ENCODE data around the gene EFTUD2.

Gene EFTUD2

DNA sequence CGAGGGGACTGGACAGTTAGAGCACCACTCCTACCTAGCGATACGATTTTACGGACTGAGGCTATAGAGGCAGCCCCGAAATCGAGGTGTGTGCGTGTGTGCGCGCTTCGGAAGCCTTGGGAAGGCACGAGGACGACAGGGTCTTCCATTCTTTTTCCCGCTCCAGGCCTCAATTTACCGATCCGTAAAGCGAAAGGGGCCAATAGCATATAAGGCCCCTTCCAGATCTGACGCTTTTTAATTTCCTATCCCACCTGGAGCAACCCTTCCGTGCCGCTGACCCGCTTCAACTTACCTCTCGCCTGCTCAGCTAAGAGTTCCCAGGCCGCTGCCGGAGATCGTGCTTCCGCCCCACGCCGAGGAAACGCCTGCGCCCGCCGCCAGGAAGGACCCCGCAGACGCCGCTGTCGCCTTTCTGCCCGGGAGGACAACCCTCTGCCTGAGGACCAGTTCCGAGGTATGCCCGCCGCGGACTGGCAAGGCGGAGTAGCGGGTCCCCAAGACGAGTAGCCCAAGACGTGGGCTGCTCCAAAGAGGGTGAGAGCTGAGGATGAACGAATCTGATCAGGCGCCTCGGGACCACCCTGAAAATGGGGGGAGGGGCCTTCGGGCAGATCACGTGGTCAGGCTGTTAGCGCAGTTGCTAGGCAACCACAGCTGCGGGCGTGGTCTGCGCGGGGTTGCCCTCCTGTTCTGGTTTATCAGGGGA, at the start of gene EFTUD2 (continued):
- TF ChIP-seq, protein P1, sequence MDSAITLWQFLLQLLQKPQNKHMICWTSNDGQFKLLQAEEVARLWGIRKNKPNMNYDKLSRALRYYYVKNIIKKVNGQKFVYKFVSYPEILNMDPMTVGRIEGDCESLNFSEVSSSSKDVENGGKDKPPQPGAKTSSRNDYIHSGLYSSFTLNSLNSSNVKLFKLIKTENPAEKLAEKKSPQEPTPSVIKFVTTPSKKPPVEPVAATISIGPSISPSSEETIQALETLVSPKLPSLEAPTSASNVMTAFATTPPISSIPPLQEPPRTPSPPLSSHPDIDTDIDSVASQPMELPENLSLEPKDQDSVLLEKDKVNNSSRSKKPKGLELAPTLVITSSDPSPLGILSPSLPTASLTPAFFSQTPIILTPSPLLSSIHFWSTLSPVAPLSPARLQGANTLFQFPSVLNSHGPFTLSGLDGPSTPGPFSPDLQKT (IDR thresholded peaks at IDR 0.05; ENCODE audit: borderline replicate concordance, low read depth, low read length), result no peak
- TF ChIP-seq, protein P2, sequence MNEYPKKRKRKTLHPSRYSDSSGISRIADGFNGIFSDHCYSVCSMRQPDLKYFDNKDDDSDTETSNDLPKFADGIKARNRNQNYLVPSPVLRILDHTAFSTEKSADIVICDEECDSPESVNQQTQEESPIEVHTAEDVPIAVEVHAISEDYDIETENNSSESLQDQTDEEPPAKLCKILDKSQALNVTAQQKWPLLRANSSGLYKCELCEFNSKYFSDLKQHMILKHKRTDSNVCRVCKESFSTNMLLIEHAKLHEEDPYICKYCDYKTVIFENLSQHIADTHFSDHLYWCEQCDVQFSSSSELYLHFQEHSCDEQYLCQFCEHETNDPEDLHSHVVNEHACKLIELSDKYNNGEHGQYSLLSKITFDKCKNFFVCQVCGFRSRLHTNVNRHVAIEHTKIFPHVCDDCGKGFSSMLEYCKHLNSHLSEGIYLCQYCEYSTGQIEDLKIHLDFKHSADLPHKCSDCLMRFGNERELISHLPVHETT (tag by site-specific recombination; IDR thresholded peaks at IDR 0.05), result peak; percentile 91
- no peak for TF ChIP-seq ZNF138 (tag by site-specific recombination; IDR thresholded peaks at IDR 0.05; ENCODE audit: borderline replicate concordance)
- TF ChIP-seq, protein P3, sequence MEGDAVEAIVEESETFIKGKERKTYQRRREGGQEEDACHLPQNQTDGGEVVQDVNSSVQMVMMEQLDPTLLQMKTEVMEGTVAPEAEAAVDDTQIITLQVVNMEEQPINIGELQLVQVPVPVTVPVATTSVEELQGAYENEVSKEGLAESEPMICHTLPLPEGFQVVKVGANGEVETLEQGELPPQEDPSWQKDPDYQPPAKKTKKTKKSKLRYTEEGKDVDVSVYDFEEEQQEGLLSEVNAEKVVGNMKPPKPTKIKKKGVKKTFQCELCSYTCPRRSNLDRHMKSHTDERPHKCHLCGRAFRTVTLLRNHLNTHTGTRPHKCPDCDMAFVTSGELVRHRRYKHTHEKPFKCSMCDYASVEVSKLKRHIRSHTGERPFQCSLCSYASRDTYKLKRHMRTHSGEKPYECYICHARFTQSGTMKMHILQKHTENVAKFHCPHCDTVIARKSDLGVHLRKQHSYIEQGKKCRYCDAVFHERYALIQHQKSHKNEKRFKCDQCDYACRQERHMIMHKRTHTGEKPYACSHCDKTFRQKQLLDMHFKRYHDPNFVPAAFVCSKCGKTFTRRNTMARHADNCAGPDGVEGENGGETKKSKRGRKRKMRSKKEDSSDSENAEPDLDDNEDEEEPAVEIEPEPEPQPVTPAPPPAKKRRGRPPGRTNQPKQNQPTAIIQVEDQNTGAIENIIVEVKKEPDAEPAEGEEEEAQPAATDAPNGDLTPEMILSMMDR (tag by site-specific recombination; IDR thresholded peaks at IDR 0.05), result no peak; the same call in 1 of the 2 replicates
- TF ChIP-seq HOXA7 (CRISPR knock-in tag; IDR thresholded peaks at IDR 0.05; ENCODE audit: borderline replicate concordance), result no peak
- TF ChIP-seq, protein P4, sequence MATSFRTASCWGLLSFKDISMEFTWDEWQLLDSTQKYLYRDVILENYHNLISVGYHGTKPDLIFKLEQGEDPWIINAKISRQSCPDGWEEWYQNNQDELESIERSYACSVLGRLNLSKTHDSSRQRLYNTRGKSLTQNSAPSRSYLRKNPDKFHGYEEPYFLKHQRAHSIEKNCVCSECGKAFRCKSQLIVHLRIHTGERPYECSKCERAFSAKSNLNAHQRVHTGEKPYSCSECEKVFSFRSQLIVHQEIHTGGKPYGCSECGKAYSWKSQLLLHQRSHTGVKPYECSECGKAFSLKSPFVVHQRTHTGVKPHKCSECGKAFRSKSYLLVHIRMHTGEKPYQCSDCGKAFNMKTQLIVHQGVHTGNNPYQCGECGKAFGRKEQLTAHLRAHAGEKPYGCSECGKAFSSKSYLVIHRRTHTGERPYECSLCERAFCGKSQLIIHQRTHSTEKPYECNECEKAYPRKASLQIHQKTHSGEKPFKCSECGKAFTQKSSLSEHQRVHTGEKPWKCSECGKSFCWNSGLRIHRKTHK (tag by site-specific recombination; IDR thresholded peaks at IDR 0.05), result no peak
- TF ChIP-seq, protein P5, sequence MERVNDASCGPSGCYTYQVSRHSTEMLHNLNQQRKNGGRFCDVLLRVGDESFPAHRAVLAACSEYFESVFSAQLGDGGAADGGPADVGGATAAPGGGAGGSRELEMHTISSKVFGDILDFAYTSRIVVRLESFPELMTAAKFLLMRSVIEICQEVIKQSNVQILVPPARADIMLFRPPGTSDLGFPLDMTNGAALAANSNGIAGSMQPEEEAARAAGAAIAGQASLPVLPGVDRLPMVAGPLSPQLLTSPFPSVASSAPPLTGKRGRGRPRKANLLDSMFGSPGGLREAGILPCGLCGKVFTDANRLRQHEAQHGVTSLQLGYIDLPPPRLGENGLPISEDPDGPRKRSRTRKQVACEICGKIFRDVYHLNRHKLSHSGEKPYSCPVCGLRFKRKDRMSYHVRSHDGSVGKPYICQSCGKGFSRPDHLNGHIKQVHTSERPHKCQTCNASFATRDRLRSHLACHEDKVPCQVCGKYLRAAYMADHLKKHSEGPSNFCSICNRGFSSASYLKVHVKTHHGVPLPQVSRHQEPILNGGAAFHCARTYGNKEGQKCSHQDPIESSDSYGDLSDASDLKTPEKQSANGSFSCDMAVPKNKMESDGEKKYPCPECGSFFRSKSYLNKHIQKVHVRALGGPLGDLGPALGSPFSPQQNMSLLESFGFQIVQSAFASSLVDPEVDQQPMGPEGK (tag by site-specific recombination; IDR thresholded peaks at IDR 0.05), result peak; percentile 76
- TF ChIP-seq, protein P6, sequence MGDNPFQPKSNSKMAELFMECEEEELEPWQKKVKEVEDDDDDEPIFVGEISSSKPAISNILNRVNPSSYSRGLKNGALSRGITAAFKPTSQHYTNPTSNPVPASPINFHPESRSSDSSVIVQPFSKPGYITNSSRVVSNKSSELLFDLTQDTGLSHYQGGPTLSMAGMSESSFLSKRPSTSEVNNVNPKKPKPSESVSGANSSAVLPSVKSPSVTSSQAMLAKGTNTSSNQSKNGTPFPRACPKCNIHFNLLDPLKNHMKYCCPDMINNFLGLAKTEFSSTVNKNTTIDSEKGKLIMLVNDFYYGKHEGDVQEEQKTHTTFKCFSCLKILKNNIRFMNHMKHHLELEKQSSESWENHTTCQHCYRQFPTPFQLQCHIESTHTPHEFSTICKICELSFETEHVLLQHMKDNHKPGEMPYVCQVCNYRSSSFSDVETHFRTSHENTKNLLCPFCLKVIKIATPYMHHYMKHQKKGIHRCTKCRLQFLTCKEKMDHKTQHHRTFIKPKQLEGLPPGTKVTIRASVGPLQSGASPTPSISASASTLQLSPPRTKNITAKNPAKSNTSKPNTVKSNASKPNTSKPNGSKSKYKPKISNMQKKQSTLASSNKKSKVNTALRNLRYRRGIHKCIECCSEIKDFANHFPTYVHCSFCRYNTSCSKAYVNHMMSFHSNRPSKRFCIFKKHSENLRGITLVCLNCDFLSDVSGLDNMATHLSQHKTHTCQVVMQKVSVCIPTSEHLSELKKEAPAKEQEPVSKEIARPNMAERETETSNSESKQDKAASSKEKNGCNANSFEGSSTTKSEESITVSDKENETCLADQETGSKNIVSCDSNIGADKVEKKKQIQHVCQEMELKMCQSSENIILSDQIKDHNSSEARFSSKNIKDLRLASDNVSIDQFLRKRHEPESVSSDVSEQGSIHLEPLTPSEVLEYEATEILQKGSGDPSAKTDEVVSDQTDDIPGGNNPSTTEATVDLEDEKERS (tag by site-specific recombination; IDR thresholded peaks at IDR 0.05), result no peak; the same call in 1 of the 2 replicates
- TF ChIP-seq, protein P7, sequence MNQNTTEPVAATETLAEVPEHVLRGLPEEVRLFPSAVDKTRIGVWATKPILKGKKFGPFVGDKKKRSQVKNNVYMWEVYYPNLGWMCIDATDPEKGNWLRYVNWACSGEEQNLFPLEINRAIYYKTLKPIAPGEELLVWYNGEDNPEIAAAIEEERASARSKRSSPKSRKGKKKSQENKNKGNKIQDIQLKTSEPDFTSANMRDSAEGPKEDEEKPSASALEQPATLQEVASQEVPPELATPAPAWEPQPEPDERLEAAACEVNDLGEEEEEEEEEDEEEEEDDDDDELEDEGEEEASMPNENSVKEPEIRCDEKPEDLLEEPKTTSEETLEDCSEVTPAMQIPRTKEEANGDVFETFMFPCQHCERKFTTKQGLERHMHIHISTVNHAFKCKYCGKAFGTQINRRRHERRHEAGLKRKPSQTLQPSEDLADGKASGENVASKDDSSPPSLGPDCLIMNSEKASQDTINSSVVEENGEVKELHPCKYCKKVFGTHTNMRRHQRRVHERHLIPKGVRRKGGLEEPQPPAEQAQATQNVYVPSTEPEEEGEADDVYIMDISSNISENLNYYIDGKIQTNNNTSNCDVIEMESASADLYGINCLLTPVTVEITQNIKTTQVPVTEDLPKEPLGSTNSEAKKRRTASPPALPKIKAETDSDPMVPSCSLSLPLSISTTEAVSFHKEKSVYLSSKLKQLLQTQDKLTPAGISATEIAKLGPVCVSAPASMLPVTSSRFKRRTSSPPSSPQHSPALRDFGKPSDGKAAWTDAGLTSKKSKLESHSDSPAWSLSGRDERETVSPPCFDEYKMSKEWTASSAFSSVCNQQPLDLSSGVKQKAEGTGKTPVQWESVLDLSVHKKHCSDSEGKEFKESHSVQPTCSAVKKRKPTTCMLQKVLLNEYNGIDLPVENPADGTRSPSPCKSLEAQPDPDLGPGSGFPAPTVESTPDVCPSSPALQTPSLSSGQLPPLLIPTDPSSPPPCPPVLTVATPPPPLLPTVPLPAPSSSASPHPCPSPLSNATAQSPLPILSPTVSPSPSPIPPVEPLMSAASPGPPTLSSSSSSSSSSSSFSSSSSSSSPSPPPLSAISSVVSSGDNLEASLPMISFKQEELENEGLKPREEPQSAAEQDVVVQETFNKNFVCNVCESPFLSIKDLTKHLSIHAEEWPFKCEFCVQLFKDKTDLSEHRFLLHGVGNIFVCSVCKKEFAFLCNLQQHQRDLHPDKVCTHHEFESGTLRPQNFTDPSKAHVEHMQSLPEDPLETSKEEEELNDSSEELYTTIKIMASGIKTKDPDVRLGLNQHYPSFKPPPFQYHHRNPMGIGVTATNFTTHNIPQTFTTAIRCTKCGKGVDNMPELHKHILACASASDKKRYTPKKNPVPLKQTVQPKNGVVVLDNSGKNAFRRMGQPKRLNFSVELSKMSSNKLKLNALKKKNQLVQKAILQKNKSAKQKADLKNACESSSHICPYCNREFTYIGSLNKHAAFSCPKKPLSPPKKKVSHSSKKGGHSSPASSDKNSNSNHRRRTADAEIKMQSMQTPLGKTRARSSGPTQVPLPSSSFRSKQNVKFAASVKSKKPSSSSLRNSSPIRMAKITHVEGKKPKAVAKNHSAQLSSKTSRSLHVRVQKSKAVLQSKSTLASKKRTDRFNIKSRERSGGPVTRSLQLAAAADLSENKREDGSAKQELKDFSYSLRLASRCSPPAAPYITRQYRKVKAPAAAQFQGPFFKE (tag by site-specific recombination; IDR thresholded peaks at IDR 0.05; ENCODE audit: borderline replicate concordance), result no peak; the same call in 1 of the 2 replicates
- TF ChIP-seq, protein P8, sequence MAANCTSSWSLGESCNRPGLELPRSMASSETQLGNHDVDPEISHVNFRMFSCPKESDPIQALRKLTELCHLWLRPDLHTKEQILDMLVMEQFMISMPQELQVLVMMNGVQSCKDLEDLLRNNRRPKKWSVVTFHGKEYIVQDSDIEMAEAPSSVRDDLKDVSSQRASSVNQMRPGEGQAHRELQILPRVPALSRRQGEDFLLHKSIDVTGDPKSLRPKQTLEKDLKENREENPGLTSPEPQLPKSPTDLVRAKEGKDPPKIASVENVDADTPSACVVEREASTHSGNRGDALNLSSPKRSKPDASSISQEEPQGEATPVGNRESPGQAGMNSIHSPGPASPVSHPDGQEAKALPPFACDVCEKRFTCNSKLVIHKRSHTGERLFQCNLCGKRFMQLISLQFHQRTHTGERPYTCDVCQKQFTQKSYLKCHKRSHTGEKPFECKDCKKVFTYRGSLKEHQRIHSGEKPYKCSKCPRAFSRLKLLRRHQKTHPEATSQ (tag by site-specific recombination; IDR thresholded peaks at IDR 0.05), result no peak; the same call in 1 of the 2 replicates
- TF ChIP-seq, protein P9, sequence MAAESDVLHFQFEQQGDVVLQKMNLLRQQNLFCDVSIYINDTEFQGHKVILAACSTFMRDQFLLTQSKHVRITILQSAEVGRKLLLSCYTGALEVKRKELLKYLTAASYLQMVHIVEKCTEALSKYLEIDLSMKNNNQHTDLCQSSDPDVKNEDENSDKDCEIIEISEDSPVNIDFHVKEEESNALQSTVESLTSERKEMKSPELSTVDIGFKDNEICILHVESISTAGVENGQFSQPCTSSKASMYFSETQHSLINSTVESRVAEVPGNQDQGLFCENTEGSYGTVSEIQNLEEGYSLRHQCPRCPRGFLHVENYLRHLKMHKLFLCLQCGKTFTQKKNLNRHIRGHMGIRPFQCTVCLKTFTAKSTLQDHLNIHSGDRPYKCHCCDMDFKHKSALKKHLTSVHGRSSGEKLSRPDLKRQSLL (tag by site-specific recombination; IDR thresholded peaks at IDR 0.05), result peak; percentile 28; the same call in 1 of the 2 replicates

Measured in HEK293 (cell line).